HepG2 (cell line): ENCODE measurements around the gene CD2AP. TPM values are rescaled to one million over a fixed set of nuclear protein-coding genes. Genes with fewer than 3 reads are reported as not detected.

Source experiments
- ATAC-seq: fragments of 200-7000 bp; cut with Tn5 transposase; 3 replicates; pipeline ENCODE4 v1.9.1; 2020; ENCODE audit warnings: mild to moderate bottlenecking, moderate library complexity
- Bru-seq: library from RNA; stranded (reverse); fragments of 400-500 nt; gene quantifications from one replicate; lab custom pipeline; 2021; lab: Mats Ljungman, UMichigan
- BruChase-seq, 2 experiments: library from RNA; stranded (reverse); fragments of 400-500 nt; gene quantifications; one replicate each; lab custom pipeline; 2021; lab: Mats Ljungman, UMichigan
- BruUV-seq: library from RNA; stranded (reverse); fragments of 400-500 nt; replicated peaks from 2 replicates; lab custom pipeline; 2021; lab: Mats Ljungman, UMichigan
- CTCF ChIA-PET: fragments of 300-600 bp; formaldehyde crosslinking; extraction: SDS; loops from one replicate; lab custom pipeline; 2021; ENCODE audit warnings: low total read pairs, inconsistent platforms, low intra/inter-chr PET ratio; lab: Yijun Ruan, JAX
- POLR2A ChIA-PET: fragments of 350-600 bp; sonication (Branson Sonifier 250); formaldehyde crosslinking; loops from one replicate; lab custom pipeline; 2020; ENCODE audit warnings: antibody characterized with exemption, inconsistent platforms; lab: Yijun Ruan, JAX
- DNase-seq: peaks from one replicate; pipeline ENCODE4 v3.0.0-alpha.2; 2015; ENCODE audit warnings: low spot score
- FAIRE-seq: peaks from 3 replicates; lab custom pipeline; 2011; peaks lifted over from hg19 to GRCh38; lab: Jason Lieb, UNC
- H2AFZ ChIP-seq: one replicate; pipeline ENCODE4 v1.6.1; 2011; ENCODE audit warnings: low read length, inconsistent platforms
- H3K27ac ChIP-seq: fragments of 300-600 bp; 3 replicates; pipeline ENCODE4 v1.8.0; 2011; ENCODE audit warnings: mixed run types, mild to moderate bottlenecking, mixed read lengths, low read length, inconsistent platforms; ENCODE audit not compliant: insufficient read depth; ENCODE audit errors: extremely low read length
- H3K27me3 ChIP-seq, 2 experiments: fragments of 200-600 bp in 1 of 2; 2 replicates in 1 of 2; 3 replicates in 1 of 2; pipeline versions ENCODE4 v1.6.0 to v1.8.0; 2011; ENCODE audit warnings: low read length in 2 of 2, mild to moderate bottlenecking in 2 of 2, moderate library complexity in 2 of 2, inconsistent platforms in 1 of 2; ENCODE audit not compliant: insufficient read depth in 2 of 2, control insufficient read depth in 1 of 2
- H3K36me3 ChIP-seq, 2 experiments: fragments of 200-600 bp in 1 of 2; replicated peaks in 1 of 2; 2 replicates in 1 of 2; 3 replicates in 1 of 2; pipeline versions ENCODE4 v1.5.1 to v1.8.0; 2011; ENCODE audit warnings: low read length in 2 of 2, inconsistent platforms in 1 of 2; ENCODE audit not compliant: insufficient read depth in 2 of 2, control insufficient read depth in 1 of 2
- H3K4me1 ChIP-seq: 2 replicates; pipeline ENCODE4 v1.5.1; 2012; ENCODE audit warnings: low read length, inconsistent platforms; ENCODE audit not compliant: insufficient read depth
- H3K4me2 ChIP-seq: 2 replicates; pipeline ENCODE4 v1.6.0; 2011; ENCODE audit warnings: low read depth, low read length, inconsistent platforms
- H3K4me3 ChIP-seq, 3 experiments: fragments of 200-600 bp in 1 of 3; sonication (generic), shearing (Covaris generic) in 1 of 3; replicated peaks in 1 of 3; 2 replicates each; pipeline ENCODE4 v1.5.1; 2011 to 2016; ENCODE audit warnings: low read length in 3 of 3, inconsistent platforms in 2 of 3, low read depth in 2 of 3, mild to moderate bottlenecking in 2 of 3, control low read depth in 1 of 3, mixed read lengths in 1 of 3; ENCODE audit not compliant: insufficient read depth in 1 of 3
- H3K79me2 ChIP-seq: one replicate; pipeline ENCODE4 v1.6.1; 2011; ENCODE audit warnings: low read length, inconsistent platforms; ENCODE audit not compliant: insufficient read depth
- H3K9ac ChIP-seq: 2 replicates; pipeline ENCODE4 v1.6.0; 2011; ENCODE audit warnings: mild to moderate bottlenecking, low read depth, low read length, inconsistent platforms; ENCODE audit not compliant: insufficient read depth
- H3K9me3 ChIP-seq: 2 replicates; pipeline ENCODE4 v1.5.1; 2012; ENCODE audit warnings: mild to moderate bottlenecking, low read length
- H4K20me1 ChIP-seq: 2 replicates; pipeline ENCODE4 v1.6.0; 2011; ENCODE audit warnings: inconsistent platforms, mild to moderate bottlenecking, low read length, moderate library complexity; ENCODE audit not compliant: insufficient read depth
- CCDC6 ChIP-seq: sonication (generic); formaldehyde crosslinking; IDR thresholded peaks from 2 replicates; pipeline ENCODE4 v1.8.1; 2022; ENCODE audit warnings: mild to moderate bottlenecking, missing genetic modification reagents, moderate library complexity
- HHEX ChIP-seq: IDR thresholded peaks from 2 replicates; pipeline ENCODE4 v1.6.1; 2016; ENCODE audit warnings: control low read depth
- REPIN1 ChIP-seq: sonication (generic); formaldehyde crosslinking; IDR thresholded peaks from 2 replicates; pipeline ENCODE4 v1.8.0; 2022; ENCODE audit warnings: missing genetic modification reagents, low read depth, mild to moderate bottlenecking, borderline replicate concordance
- SNAPC2 ChIP-seq: sonication (generic); formaldehyde crosslinking; IDR thresholded peaks from 2 replicates; pipeline ENCODE4 v1.8.1; 2022; ENCODE audit warnings: mild to moderate bottlenecking, missing genetic modification reagents
- TEAD2 ChIP-seq: sonication (generic); formaldehyde crosslinking; IDR thresholded peaks from 2 replicates; pipeline ENCODE4 v1.9.0; 2021; ENCODE audit warnings: missing genetic modification reagents
- ZKSCAN5 ChIP-seq: sonication (generic); formaldehyde crosslinking; IDR thresholded peaks from 2 replicates; pipeline ENCODE4 v1.5.1; 2020; ENCODE audit warnings: mild to moderate bottlenecking, missing genetic modification reagents
- ZNF34 ChIP-seq: sonication (generic); formaldehyde crosslinking; IDR thresholded peaks from 2 replicates; pipeline ENCODE4 v1.4.0; 2020; ENCODE audit warnings: mild to moderate bottlenecking, missing genetic modification reagents, borderline replicate concordance
- ZNF543 ChIP-seq: sonication (generic); formaldehyde crosslinking; IDR thresholded peaks from 2 replicates; pipeline ENCODE4 v1.4.0; 2020; ENCODE audit warnings: mild to moderate bottlenecking, missing genetic modification reagents
- ZNF567 ChIP-seq: sonication (generic); formaldehyde crosslinking; IDR thresholded peaks from 2 replicates; pipeline ENCODE4 v1.8.1; 2023; ENCODE audit warnings: mild to moderate bottlenecking, missing genetic modification reagents, borderline replicate concordance
- WGBS: methylation state at CpG from one replicate; pipeline ENCODE4 v1.1.6; 2017; ENCODE audit warnings: low lambda C conversion rate; 5-methylcytosine and 5-hydroxymethylcytosine counted together
- in situ Hi-C: cut with HindIII; loops from 2 replicates; pipeline ENCODE4 v1.10.0; 2017; ENCODE audit warnings: low pct_unique_long_range_greater_than_20kb; ENCODE audit not compliant: extremely low pct_ligation_motif_present
- intact Hi-C: fragments of 100-400 bp; cut with micrococcal nuclease; formaldehyde crosslinking; loops from one replicate; pipeline ENCODE4 v1.10.0; 2022; ENCODE audit not compliant: unreplicated experiment
- long read RNA-seq, 2 experiments: library from RNA in 1 of 2; library from polyadenylated mRNA in 1 of 2; stranded (forward) in 1 of 2; unstranded in 1 of 2; transcript quantifications; one replicate each; pipeline ENCODE4 v2.0.0, GENCODE V29; 2019 to 2022
- polyA minus RNA-seq, 3 experiments: library from RNA; depleted of rRNA, polyadenylated mRNA; stranded (reverse); fragments of >200 nt; gene quantifications; 2 replicates each; pipeline ENCODE4 v1.2.3, GENCODE V29; 2011; ENCODE audit warnings: low replicate concordance in 1 of 3
- polyA plus RNA-seq, 8 experiments: library from polyadenylated mRNA; depleted of rRNA in 3 of 8; stranded (reverse) in 7 of 8; unstranded in 1 of 8; fragments of >200 nt; fragmentation: Illumina TruSeq in 4 of 8; extraction: Trizol in 4 of 8; gene quantifications; 2 replicates each; pipeline versions ENCODE4 v1.2.1 to v1.2.3, GENCODE V29; 2011 to 2016; ENCODE audit warnings: low read depth in 4 of 8, missing spikeins in 1 of 8, mixed read lengths in 1 of 8; ENCODE audit not compliant: insufficient read depth in 1 of 8
- total RNA-seq, 5 experiments: library from RNA; depleted of rRNA; stranded (reverse); fragments of >200 nt; fragmentation: Illumina TruSeq; extraction: Trizol; gene quantifications; 2 replicates each; pipeline ENCODE4 v1.2.3, GENCODE V29; 2016; ENCODE audit warnings: low read depth in 1 of 5
- TF ChIP-seq, protein P1 (sequence below): sonication (generic); formaldehyde crosslinking; IDR thresholded peaks from 2 replicates; pipeline ENCODE4 v1.5.0; 2020; ENCODE audit warnings: missing genetic modification reagents, mild to moderate bottlenecking, borderline replicate concordance
- TF ChIP-seq, protein P2 (sequence below): sonication (generic); formaldehyde crosslinking; IDR thresholded peaks from 2 replicates; pipeline ENCODE4 v1.5.1; 2020; ENCODE audit warnings: missing genetic modification reagents, mild to moderate bottlenecking, borderline replicate concordance

The CD2AP gene, protein sequence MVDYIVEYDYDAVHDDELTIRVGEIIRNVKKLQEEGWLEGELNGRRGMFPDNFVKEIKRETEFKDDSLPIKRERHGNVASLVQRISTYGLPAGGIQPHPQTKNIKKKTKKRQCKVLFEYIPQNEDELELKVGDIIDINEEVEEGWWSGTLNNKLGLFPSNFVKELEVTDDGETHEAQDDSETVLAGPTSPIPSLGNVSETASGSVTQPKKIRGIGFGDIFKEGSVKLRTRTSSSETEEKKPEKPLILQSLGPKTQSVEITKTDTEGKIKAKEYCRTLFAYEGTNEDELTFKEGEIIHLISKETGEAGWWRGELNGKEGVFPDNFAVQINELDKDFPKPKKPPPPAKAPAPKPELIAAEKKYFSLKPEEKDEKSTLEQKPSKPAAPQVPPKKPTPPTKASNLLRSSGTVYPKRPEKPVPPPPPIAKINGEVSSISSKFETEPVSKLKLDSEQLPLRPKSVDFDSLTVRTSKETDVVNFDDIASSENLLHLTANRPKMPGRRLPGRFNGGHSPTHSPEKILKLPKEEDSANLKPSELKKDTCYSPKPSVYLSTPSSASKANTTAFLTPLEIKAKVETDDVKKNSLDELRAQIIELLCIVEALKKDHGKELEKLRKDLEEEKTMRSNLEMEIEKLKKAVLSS
- total RNA-seq (2016; rRNA removed; fragmentation: Illumina TruSeq; extraction: Trizol) (31.9 and 40.1 TPM in 2 replicates), polyA plus RNA-seq (2011; rRNA removed) (6.0 and 8.6 TPM in 2 replicates), polyA minus RNA-seq (2011; rRNA and poly(A)+ RNA removed; ENCODE audit: low replicate concordance) (1.9 and 2.4 TPM in 2 replicates), Bru-seq, nascent RNA (percentile 93 among the genes with signal in this experiment), BruChase-seq, experiment 1, labeled RNA remaining after a 6-hour chase (percentile 87 among the genes with signal in this experiment), BruChase-seq, experiment 2, labeled RNA remaining after a 2-hour chase (percentile 85 among the genes with signal in this experiment)
- total RNA-seq (2016; cell fraction: cytosol; rRNA removed; fragmentation: Illumina TruSeq; extraction: Trizol; ENCODE audit: low read depth), result 12.4 and 19.0 TPM in 2 replicates
- 30.7 and 38.4 TPM in 2 replicates for total RNA-seq (2016; cell fraction: insoluble cytoplasmic fraction; rRNA removed; fragmentation: Illumina TruSeq; extraction: Trizol)
- 12.4 and 12.6 TPM in 2 replicates for total RNA-seq (2016; cell fraction: membrane; rRNA removed; fragmentation: Illumina TruSeq; extraction: Trizol)
- total RNA-seq (2016; cell fraction: nucleus; rRNA removed; fragmentation: Illumina TruSeq; extraction: Trizol), result 42.9 and 47.2 TPM in 2 replicates
- polyA plus RNA-seq (2011; cell fraction: cytosol; rRNA removed), result 2.4 and 4.1 TPM in 2 replicates
- polyA plus RNA-seq (2011; cell fraction: nucleus; rRNA removed), result 5.8 and 8.0 TPM in 2 replicates
- polyA plus RNA-seq (2012), result 20.4 and 25.9 TPM in 2 replicates
- polyA plus RNA-seq (2016; cell fraction: cytosol; fragmentation: Illumina TruSeq; extraction: Trizol; ENCODE audit: low read depth), result 1.0 and 1.1 TPM in 2 replicates
- polyA plus RNA-seq (2016; cell fraction: insoluble cytoplasmic fraction; fragmentation: Illumina TruSeq; extraction: Trizol; ENCODE audit: low read depth), result 41.6 and 46.6 TPM in 2 replicates
- polyA plus RNA-seq (2016; cell fraction: membrane; fragmentation: Illumina TruSeq; extraction: Trizol; ENCODE audit: low read depth), result 5.3 and 5.7 TPM in 2 replicates
- 31.0 and 34.8 TPM in 2 replicates for polyA plus RNA-seq (2016; cell fraction: nucleus; fragmentation: Illumina TruSeq; extraction: Trizol; ENCODE audit: insufficient read depth, low read depth)
- 9.9 and 10.5 TPM in 2 replicates for polyA minus RNA-seq (2011; cell fraction: cytosol; rRNA and poly(A)+ RNA removed)
- polyA minus RNA-seq (2011; cell fraction: nucleus; rRNA and poly(A)+ RNA removed), result 84.8 and 85.6 TPM in 2 replicates
- long read RNA-seq, experiment 1, partial matches to known transcripts, result 14 of 21 reads
- long read RNA-seq, experiment 1, other reads (novel, unspliced or antisense), result 7 of 21 reads
- long read RNA-seq, experiment 2, full-length matches to known transcripts, result 3 of 38 reads
- long read RNA-seq, experiment 2, partial matches to known transcripts, result 0 of 38 reads
- long read RNA-seq, experiment 2, other reads (novel, unspliced or antisense), result 35 of 38 reads

DNA sequence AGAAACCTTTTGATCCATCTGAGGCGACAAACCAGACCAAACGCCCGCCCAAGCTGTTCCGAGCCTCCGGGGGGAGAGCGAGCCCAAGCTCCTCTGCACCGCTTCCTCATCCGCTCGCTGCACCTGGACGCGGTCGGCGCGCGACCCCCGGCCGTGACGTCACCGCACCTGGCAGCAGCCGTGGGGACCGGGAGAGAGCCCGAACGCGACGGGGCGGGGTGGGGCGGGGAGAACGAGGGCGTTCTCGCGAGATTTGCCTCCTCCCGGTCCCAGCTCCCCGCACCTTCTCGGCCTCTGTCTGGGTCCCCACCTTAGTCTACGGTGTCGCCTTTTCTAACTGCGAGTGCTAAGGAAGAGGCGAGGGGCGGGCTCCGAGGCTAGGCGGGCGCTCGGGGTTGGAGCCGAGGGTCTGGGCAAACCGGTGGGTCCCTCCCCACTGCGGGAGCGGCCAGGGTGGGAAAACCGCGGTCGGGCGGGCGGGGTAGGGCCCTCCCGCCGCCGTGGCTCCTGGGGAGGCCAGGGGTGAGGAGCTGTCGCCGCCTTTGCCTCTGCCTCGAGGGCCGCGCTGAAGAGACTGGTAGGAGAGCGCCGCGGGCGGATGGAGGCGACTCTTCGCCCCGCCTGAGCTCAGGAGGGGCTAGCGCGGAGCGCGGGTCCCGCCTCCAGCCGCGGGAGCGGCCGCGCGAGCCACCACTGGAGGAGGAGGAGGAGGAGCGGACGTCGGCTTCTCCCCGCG is at the start of gene CD2AP:
TSS of gene CD2AP (plus strand) at position 293 of the 736 bp plus-strand sequence. CDS start 456 bp downstream, outside the sequence.
- no TSS peak for BruUV-seq
- H3K9ac ChIP-seq, result peak within 1 kb of the TSS; percentile 92
- H3K4me1 ChIP-seq, result peaks cover 40% of the 10 kb centered on the region
- H3K4me2 ChIP-seq, result peak within 1 kb of the TSS; percentile 92
- no peaks in the 10 kb centered on the region for H3K36me3 ChIP-seq
- no peaks in the 10 kb centered on the region; a peak in 1 of 5 replicates for H3K27me3 ChIP-seq
- POLR2A ChIA-PET, result interaction anchor here (0.6 to 2.4 kb wide), 25 partner anchors 8 to 629 kb away, joined by 3 to 29 read pairs (median 4); no protein-coding TSS in a partner anchor
- CTCF ChIA-PET, result no interaction called here
- 0% methylated on average over 28 of the region's 83 CpGs for WGBS
- peak within 1 kb of the TSS; percentile 93 for H2AFZ ChIP-seq
- peak within 1 kb of the TSS; percentile 93 for H3K27ac ChIP-seq
- peaks cover 25% of the 10 kb centered on the region for H4K20me1 ChIP-seq
- H3K9me3 ChIP-seq, result no peaks in the 10 kb centered on the region
- in situ Hi-C loops, result no loop called here
- H3K79me2 ChIP-seq, result peaks cover 45% of the 10 kb centered on the region
- DNase-seq (peak; percentile 84), ATAC-seq (peak; percentile 94), FAIRE-seq (peak; percentile 8)
- peak within 1 kb of the TSS; percentile 91 to 94 (median 93) for H3K4me3 ChIP-seq
- intact Hi-C loops, result loop anchor here (1.0 to 5.0 kb wide), 3 partner anchors 40 to 400 kb away; no protein-coding TSS in a partner anchor
- TF ChIP-seq, protein P1, sequence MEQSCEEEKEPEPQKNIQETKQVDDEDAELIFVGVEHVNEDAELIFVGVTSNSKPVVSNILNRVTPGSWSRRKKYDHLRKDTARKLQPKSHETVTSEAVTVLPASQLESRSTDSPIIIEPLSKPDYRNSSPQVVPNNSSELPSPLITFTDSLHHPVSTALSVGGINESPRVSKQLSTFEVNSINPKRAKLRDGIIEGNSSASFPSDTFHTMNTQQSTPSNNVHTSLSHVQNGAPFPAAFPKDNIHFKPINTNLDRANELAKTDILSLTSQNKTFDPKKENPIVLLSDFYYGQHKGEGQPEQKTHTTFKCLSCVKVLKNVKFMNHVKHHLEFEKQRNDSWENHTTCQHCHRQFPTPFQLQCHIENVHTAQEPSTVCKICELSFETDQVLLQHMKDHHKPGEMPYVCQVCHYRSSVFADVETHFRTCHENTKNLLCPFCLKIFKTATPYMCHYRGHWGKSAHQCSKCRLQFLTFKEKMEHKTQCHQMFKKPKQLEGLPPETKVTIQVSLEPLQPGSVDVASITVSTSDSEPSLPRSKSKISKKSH (CRISPR knock-in tag), result no peak; the same call in 1 of the 2 replicates
- TF ChIP-seq HHEX (no peak), ZNF34 (CRISPR knock-in tag) (0 out of 2 replicates have a peak, but pooled peaks have one; percentile 25), CCDC6 (CRISPR knock-in tag) (peak; percentile 45; the same call in 1 of the 2 replicates), ZNF567 (no peak; the same call in 1 of the 2 replicates), ZKSCAN5 (CRISPR knock-in tag) (no peak; the same call in 1 of the 2 replicates), REPIN1 (peak; percentile 81), SNAPC2 (peak; percentile 91), ZNF543 (CRISPR knock-in tag) (peak; percentile 88; the same call in 1 of the 2 replicates), TEAD2 (CRISPR knock-in tag) (peak; percentile 12; the same call in 1 of the 2 replicates)
- TF ChIP-seq, protein P2, sequence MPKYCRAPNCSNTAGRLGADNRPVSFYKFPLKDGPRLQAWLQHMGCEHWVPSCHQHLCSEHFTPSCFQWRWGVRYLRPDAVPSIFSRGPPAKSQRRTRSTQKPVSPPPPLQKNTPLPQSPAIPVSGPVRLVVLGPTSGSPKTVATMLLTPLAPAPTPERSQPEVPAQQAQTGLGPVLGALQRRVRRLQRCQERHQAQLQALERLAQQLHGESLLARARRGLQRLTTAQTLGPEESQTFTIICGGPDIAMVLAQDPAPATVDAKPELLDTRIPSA (CRISPR knock-in tag), result peak; percentile 77; the same call in 1 of the 2 replicates
